ENCODE data around the gene CCDC39. TPM values are rescaled to one million over a fixed set of nuclear protein-coding genes. Genes with fewer than 3 reads are reported as not detected.
A peak's percentile ranks its signal among the peaks of the same experiment; 100 is the strongest.

The CCDC39 gene
- polyA plus RNA-seq, 3 donors: not detected

DNA sequence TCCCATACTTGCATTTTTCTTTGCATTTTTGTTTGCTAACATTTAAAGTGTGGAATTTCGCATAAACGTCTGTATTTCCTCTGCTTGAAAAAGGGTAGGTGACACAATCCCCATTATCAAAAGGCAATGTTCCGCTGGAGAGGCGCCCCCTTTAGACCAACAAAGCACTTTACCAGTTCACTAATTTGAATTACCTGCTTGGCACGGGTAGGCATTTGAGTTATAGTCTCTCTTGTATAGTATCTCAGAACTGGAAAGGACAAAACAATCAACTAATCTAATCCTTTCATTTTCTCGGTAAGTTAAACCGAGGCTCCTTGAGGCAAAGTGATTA, 775 bp upstream of the CCDC39 start:
- H3K27ac Mint-ChIP-seq: no peak overlapping the region
- intact Hi-C loops (cut with micrococcal nuclease): no loop called here

DNA sequence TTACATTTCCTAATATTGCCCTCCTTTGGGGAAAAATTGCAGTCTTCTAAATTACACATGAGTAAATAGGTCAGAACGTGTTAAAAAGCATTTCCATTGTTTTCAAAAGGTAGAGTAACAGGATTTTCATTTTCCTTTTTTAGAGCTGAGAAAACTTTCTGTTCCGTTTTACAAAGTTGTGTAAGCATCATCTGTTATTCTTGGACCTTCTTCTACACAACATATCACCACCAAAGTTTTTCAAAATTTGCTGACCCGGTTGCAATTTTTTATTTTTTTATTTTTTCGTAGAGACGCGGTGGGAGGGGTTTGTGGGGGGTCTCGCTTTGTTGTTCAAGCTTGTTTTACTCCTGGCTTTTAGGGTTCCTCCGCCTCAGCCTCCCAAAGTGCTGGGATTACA, 1.1 kb downstream of the CCDC39 start:
- H3K27ac Mint-ChIP-seq: no peak overlapping the region
- no peaks in the 10 kb centered on the region for H3K79me2 ChIP-seq (ENCODE audit: insufficient read depth, low read length)
- WGBS (ENCODE audit: insufficient coverage): 60% methylated on average over 1 of the region's 8 CpGs

More for the DNA sequence above, 775 bp upstream of the CCDC39 start:
- Histone ChIP-seq H4K20me1 (ENCODE audit: insufficient read depth, low read length) (no peaks in the 10 kb centered on the region), H3K79me2 (ENCODE audit: insufficient read depth, low read length) (no peaks in the 10 kb centered on the region), H3K27ac (ENCODE audit: low read depth in 1 of 2, low read length in 2 of 2) (no peak overlapping the region), H3K4me3 (replicated peaks in 1 of 3; ENCODE audit: low read depth in 2 of 3, low read length in 3 of 3) (peak overlapping the region in 2 of 3 experiments; percentile 5 to 68), H3K9ac (ENCODE audit: insufficient read depth, low read length, poor library complexity, severe bottlenecking) (no peak overlapping the region), H3K4me1 (ENCODE audit: control insufficient read depth in 1 of 2, insufficient read depth in 2 of 2, low read length in 2 of 2) (peaks cover 10 to 12% of the 10 kb centered on the region in 2 donors), H2AFZ (ENCODE audit: insufficient read depth, low read depth, low read length, poor library complexity, severe bottlenecking) (peak overlapping the region; percentile 77), H3K4me2 (replicated peaks; ENCODE audit: extremely low read depth, low read length, poor library complexity, severe bottlenecking) (peak overlapping the region; percentile 60), H3K9me3 (replicated peaks in 1 of 2; ENCODE audit: control insufficient read depth in 1 of 2, insufficient read depth in 1 of 2, low read length in 2 of 2) (peaks cover 0 to 15% of the 10 kb centered on the region in 2 donors), H3K27me3 (ENCODE audit: control insufficient read depth in 2 of 2, insufficient read depth in 2 of 2, low read length in 2 of 2) (peaks cover 40 to 50% of the 10 kb centered on the region in 2 donors), H3K36me3 (replicated peaks in 1 of 2; ENCODE audit: control insufficient read depth in 1 of 2, insufficient read depth in 2 of 2, low read length in 2 of 2) (no peaks in the 10 kb centered on the region)
- peaks cover 0 to 13% of the 10 kb centered on the region in 2 donors for H3K36me3 Mint-ChIP-seq
- TF ChIP-seq, protein P1, sequence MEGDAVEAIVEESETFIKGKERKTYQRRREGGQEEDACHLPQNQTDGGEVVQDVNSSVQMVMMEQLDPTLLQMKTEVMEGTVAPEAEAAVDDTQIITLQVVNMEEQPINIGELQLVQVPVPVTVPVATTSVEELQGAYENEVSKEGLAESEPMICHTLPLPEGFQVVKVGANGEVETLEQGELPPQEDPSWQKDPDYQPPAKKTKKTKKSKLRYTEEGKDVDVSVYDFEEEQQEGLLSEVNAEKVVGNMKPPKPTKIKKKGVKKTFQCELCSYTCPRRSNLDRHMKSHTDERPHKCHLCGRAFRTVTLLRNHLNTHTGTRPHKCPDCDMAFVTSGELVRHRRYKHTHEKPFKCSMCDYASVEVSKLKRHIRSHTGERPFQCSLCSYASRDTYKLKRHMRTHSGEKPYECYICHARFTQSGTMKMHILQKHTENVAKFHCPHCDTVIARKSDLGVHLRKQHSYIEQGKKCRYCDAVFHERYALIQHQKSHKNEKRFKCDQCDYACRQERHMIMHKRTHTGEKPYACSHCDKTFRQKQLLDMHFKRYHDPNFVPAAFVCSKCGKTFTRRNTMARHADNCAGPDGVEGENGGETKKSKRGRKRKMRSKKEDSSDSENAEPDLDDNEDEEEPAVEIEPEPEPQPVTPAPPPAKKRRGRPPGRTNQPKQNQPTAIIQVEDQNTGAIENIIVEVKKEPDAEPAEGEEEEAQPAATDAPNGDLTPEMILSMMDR (IDR thresholded peaks at IDR 0.05): peak; percentile 15
- peaks cover 33 to 49% (median 42%) of the 10 kb centered on the region in 3 donors for H3K27me3 Mint-ChIP-seq (ENCODE audit: low read depth in 3 of 3)
- H3K4me3 Mint-ChIP-seq: peak overlapping the region; percentile 76 to 92
- WGBS (ENCODE audit: insufficient coverage): no CpG with 5 or more reads among the region's 7 CpGs
- no peak for DNase-seq
- H3K9me3 Mint-ChIP-seq: peaks cover 4 to 18% (median 14%) of the 10 kb centered on the region in 7 donors
- peaks cover 18% of the 10 kb centered on the region for H3K4me1 Mint-ChIP-seq

More for the DNA sequence above, 1.1 kb downstream of the CCDC39 start:
- Histone ChIP-seq H3K9me3 (replicated peaks in 1 of 2; ENCODE audit: control insufficient read depth in 1 of 2, insufficient read depth in 1 of 2, low read length in 2 of 2) (peaks cover 0 to 15% of the 10 kb centered on the region in 2 donors), H3K4me3 (replicated peaks in 1 of 3; ENCODE audit: low read depth in 2 of 3, low read length in 3 of 3) (no peak overlapping the region), H3K27ac (ENCODE audit: low read depth in 1 of 2, low read length in 2 of 2) (no peak overlapping the region), H3K27me3 (ENCODE audit: control insufficient read depth in 2 of 2, insufficient read depth in 2 of 2, low read length in 2 of 2) (peaks cover 40 to 50% of the 10 kb centered on the region in 2 donors), H3K4me2 (replicated peaks; ENCODE audit: extremely low read depth, low read length, poor library complexity, severe bottlenecking) (no peak overlapping the region), H3K9ac (ENCODE audit: insufficient read depth, low read length, poor library complexity, severe bottlenecking) (no peak overlapping the region), H3K36me3 (replicated peaks in 1 of 2; ENCODE audit: control insufficient read depth in 1 of 2, insufficient read depth in 2 of 2, low read length in 2 of 2) (no peaks in the 10 kb centered on the region), H3K4me1 (ENCODE audit: control insufficient read depth in 1 of 2, insufficient read depth in 2 of 2, low read length in 2 of 2) (peaks cover 10 to 12% of the 10 kb centered on the region in 2 donors), H2AFZ (ENCODE audit: insufficient read depth, low read depth, low read length, poor library complexity, severe bottlenecking) (no peak overlapping the region), H4K20me1 (ENCODE audit: insufficient read depth, low read length) (no peaks in the 10 kb centered on the region)
- Mint-ChIP-seq H3K27me3 (ENCODE audit: low read depth in 3 of 3) (peaks cover 31 to 44% (median 37%) of the 10 kb centered on the region in 3 donors), H3K36me3 (peaks cover 0 to 13% of the 10 kb centered on the region in 2 donors), H3K4me3 (peak overlapping the region in 1 of 2 donors; percentile 92), H3K4me1 (peaks cover 18% of the 10 kb centered on the region), H3K9me3 (peaks cover 4 to 19% (median 14%) of the 10 kb centered on the region in 7 donors)
- no peak for DNase-seq
- intact Hi-C loops (cut with micrococcal nuclease): no loop called here
- TF ChIP-seq, protein P1 (IDR thresholded peaks at IDR 0.05): no peak

Measured in CD14-positive monocyte (primary cell).